Measurements from ENCODE around the gene C3orf18.
"Not testable (repeated sequence)": the region's sequence is repeated elsewhere in the genome, so short reads cannot be mapped to it uniquely, and the experiment has no call there.

Gene C3orf18

GRCh38 chr3:50519471-50520089, 48.0 kb downstream of the C3orf18 start:
- DNase-seq: no peak

DNA sequence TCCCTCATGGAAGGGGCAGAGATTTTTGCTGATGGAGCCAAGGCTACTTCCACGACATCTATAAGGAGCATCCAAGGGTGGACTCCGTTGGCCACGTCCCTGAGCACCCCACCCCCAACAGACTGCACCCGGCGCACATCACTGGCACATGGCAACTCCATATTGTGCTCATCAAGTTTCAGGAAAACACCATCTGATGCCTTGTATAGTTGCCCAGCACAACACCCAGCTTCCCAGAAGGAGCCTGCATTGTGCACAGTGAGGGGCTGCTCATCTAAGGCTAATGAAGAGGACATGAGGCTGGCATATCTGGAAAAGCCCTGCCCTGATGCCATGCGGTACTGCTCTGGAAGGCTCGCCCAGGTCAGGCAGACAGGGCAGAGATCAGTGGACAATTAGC, 49.1 kb downstream of the C3orf18 start:
- DNase-seq: no peak

- no peak for DNase-seq
Observed at GRCh38 chr3:50517721-50518206, 49.8 kb downstream of the C3orf18 start.

GRCh38 chr3:50516440-50516871, 51.1 kb downstream of the C3orf18 start:
- no peak for DNase-seq

- no peak for DNase-seq
Observed at GRCh38 chr3:50515565-50516439, 51.7 kb downstream of the C3orf18 start.

- DNase-seq: not testable (repeated sequence)
Observed at GRCh38 chr3:50512908-50513307, 54.6 kb downstream of the C3orf18 start.

GRCh38 chr3:50512131-50512530, 55.4 kb downstream of the C3orf18 start:
- DNase-seq: no peak

GRCh38 chr3:50510325-50510724, 57.2 kb downstream of the C3orf18 start:
- DNase-seq: no peak

DNA sequence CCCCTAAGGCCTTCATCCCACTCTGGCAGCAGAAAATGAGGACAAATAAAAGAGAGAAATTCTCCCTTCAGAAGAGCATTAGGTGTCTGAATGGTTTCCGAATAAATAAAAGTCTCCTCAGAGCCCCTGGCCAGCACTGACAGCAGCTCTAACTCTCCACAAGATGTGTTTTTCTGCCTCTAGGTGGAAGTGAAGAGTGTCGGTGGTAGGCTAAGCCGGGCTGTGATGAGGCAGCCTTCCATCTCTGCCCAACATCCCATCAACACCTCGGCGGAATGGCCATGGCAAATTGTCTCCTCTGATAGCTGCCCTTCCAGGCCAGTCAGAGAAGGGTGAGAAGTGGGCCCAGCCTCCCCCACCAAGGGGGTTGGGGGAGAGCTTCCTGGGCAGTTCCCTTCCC, 57.8 kb downstream of the C3orf18 start:
- DNase-seq: no peak

GRCh38 chr3:50508821-50509220, 58.7 kb downstream of the C3orf18 start:
- no peak for DNase-seq

Measured in NCI-H1417 treated with DMSO at 0.1 percent for 48 hours (cell line).